Osteocyte (in vitro differentiated cells): ENCODE data around the gene NAA20. TPM values are rescaled to one million over a fixed set of nuclear protein-coding genes. Genes with fewer than 3 reads are reported as not detected.

Experiments
- DNase-seq: peaks from one replicate; pipeline ENCODE4 v3.0.0; 2021; ENCODE audit warnings: mixed read lengths; ENCODE audit not compliant: unreplicated experiment; ENCODE audit errors: extremely low spot score
- H3K27ac Mint-ChIP-seq: one replicate; pipeline ENCODE4 v1.8.0; 2021; ENCODE audit warnings: mild to moderate bottlenecking, mixed read lengths; ENCODE audit not compliant: unreplicated experiment
- H3K27me3 Mint-ChIP-seq: one replicate; pipeline ENCODE4 v1.8.0; 2021; ENCODE audit warnings: mixed read lengths; ENCODE audit not compliant: unreplicated experiment
- H3K36me3 Mint-ChIP-seq: one replicate; pipeline ENCODE4 v1.8.0; 2021; ENCODE audit warnings: mixed read lengths; ENCODE audit not compliant: unreplicated experiment
- H3K4me1 Mint-ChIP-seq: one replicate; pipeline ENCODE4 v1.8.0; 2021; ENCODE audit warnings: mixed read lengths; ENCODE audit not compliant: unreplicated experiment
- H3K4me3 Mint-ChIP-seq: one replicate; pipeline ENCODE4 v1.8.0; 2021; ENCODE audit warnings: mild to moderate bottlenecking, moderate library complexity, mixed read lengths; ENCODE audit not compliant: unreplicated experiment
- H3K9me3 Mint-ChIP-seq: one replicate; pipeline ENCODE4 v1.8.0; 2021; ENCODE audit warnings: mixed read lengths; ENCODE audit not compliant: unreplicated experiment
- CTCF ChIP-seq: fragments of 200-600 bp; sonication (generic); IDR thresholded peaks from 2 replicates; pipeline ENCODE4 v1.5.0; 2021; ENCODE audit warnings: antibody characterized with exemption, mild to moderate bottlenecking, moderate library complexity
- total RNA-seq: library from RNA; stranded (reverse); gene quantifications from 2 replicates; pipeline ENCODE4 v1.2.1, GENCODE V29; 2021

Gene NAA20
- total RNA-seq, 1 donor from 2014 or later = 49.6 TPM

GRCh38 chr20:19995220-19995863 lies 21.8 kb upstream of the NAA20 start:
- Mint-ChIP-seq H3K4me1 (peaks cover 62% of the 10 kb centered on the region), H3K27ac (peak overlapping the region; percentile 59), H3K4me3 (no peak overlapping the region), H3K9me3 (no peaks in the 10 kb centered on the region), H3K27me3 (no peaks in the 10 kb centered on the region), H3K36me3 (peaks cover 20% of the 10 kb centered on the region)
- no peak for DNase-seq
- peak; percentile 90 for TF ChIP-seq CTCF

GRCh38 chr20:19996222-19996621 lies 20.9 kb upstream of the NAA20 start:
- DNase-seq = no peak
- TF ChIP-seq CTCF = no peak
- peak overlapping the region; percentile 47 for H3K27ac Mint-ChIP-seq
- peaks cover 53% of the 10 kb centered on the region for H3K4me1 Mint-ChIP-seq
- H3K36me3 Mint-ChIP-seq = peaks cover 27% of the 10 kb centered on the region
- no peak overlapping the region for H3K4me3 Mint-ChIP-seq
- no peaks in the 10 kb centered on the region for H3K9me3 Mint-ChIP-seq
- H3K27me3 Mint-ChIP-seq = no peaks in the 10 kb centered on the region

GRCh38 chr20:19996917-19997316 lies 20.2 kb upstream of the NAA20 start:
- Mint-ChIP-seq H3K9me3 (no peaks in the 10 kb centered on the region), H3K27me3 (no peaks in the 10 kb centered on the region), H3K36me3 (peaks cover 33% of the 10 kb centered on the region), H3K27ac (peak overlapping the region; percentile 47), H3K4me3 (no peak overlapping the region), H3K4me1 (peaks cover 49% of the 10 kb centered on the region)
- TF ChIP-seq CTCF = no peak
- DNase-seq = no peak

GRCh38 chr20:19998990-19999705 lies 18.0 kb upstream of the NAA20 start:
- H3K36me3 Mint-ChIP-seq = peaks cover 41% of the 10 kb centered on the region
- H3K4me1 Mint-ChIP-seq = peaks cover 47% of the 10 kb centered on the region

More at GRCh38 chr20:19998990-19999705, 18.0 kb upstream of the NAA20 start:
- Mint-ChIP-seq H3K27me3 (no peaks in the 10 kb centered on the region), H3K9me3 (no peaks in the 10 kb centered on the region), H3K4me3 (no peak overlapping the region), H3K27ac (no peak overlapping the region)
- no peak for DNase-seq
- TF ChIP-seq CTCF = no peak
